ENCODE data around the gene APBA1. TPM values are rescaled to one million over a fixed set of nuclear protein-coding genes. Genes with fewer than 3 reads are reported as not detected.

APBA1 gene
- total RNA-seq (ENCODE audit: unreplicated experiment), result 13.0 TPM
- long read RNA-seq, result 0 reads

DNA sequence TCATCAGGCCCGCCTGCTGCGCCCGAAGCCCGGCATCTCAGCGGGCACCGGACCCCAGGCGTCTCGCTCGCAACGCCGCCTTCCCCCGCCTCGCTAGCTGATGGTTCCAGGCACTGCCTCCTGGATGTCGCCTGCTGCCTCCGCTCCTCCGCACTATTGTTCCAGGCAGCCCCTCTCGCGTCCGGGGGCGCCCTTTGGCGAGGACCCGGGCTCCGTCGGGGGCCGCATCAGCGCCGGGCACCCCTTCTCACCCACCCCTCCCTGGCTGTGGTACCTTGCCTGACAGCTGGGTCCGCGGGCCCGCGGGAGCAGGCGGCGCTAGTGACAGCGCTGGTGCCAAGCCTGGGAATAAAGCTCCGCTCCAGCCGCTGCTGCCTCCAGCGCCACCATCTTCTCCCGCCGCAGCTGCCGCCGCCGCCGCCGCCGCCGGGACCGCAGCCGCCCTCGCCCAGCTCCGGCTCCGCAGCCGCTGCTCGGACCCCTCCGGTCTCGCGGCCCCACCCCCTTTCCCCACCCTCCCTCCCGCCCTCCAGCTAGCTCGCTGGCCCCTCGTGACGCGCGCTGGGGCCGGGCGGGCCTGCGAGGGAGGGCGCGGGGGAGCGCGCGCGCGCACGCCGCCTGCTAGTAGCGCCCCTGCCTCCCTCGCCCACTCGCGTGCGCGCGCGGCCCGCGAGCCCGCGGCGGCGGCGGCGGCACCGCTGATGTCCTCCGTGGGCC, at the start of gene APBA1:
Gene APBA1, minus strand, starts transcription at position 493 of the 717 bp plus-strand sequence.
- H3K27me3 Mint-ChIP-seq (ENCODE audit: unreplicated experiment), result no peaks in the 10 kb centered on the region
- TF ChIP-seq, protein P1, sequence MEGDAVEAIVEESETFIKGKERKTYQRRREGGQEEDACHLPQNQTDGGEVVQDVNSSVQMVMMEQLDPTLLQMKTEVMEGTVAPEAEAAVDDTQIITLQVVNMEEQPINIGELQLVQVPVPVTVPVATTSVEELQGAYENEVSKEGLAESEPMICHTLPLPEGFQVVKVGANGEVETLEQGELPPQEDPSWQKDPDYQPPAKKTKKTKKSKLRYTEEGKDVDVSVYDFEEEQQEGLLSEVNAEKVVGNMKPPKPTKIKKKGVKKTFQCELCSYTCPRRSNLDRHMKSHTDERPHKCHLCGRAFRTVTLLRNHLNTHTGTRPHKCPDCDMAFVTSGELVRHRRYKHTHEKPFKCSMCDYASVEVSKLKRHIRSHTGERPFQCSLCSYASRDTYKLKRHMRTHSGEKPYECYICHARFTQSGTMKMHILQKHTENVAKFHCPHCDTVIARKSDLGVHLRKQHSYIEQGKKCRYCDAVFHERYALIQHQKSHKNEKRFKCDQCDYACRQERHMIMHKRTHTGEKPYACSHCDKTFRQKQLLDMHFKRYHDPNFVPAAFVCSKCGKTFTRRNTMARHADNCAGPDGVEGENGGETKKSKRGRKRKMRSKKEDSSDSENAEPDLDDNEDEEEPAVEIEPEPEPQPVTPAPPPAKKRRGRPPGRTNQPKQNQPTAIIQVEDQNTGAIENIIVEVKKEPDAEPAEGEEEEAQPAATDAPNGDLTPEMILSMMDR (IDR thresholded peaks at IDR 0.05; ENCODE audit: partially characterized antibody, unreplicated experiment), result no peak
- peak; percentile 74 for DNase-seq
- H3K27ac Mint-ChIP-seq (ENCODE audit: unreplicated experiment), result peak within 1 kb of the TSS; percentile 67
- no peaks in the 10 kb centered on the region for H3K36me3 Mint-ChIP-seq (ENCODE audit: unreplicated experiment)
- peaks cover 14% of the 10 kb centered on the region for H3K4me1 Mint-ChIP-seq (ENCODE audit: low read depth, unreplicated experiment)
- H3K4me3 Mint-ChIP-seq (ENCODE audit: unreplicated experiment), result peak within 1 kb of the TSS; percentile 88
- H3K9me3 Mint-ChIP-seq (ENCODE audit: unreplicated experiment), result peaks cover 5% of the 10 kb centered on the region

- no peaks in the 10 kb centered on the region for H3K4me1 Mint-ChIP-seq (ENCODE audit: low read depth, unreplicated experiment)
- no peak overlapping the region for H3K27ac Mint-ChIP-seq (ENCODE audit: unreplicated experiment)
- H3K4me3 Mint-ChIP-seq (ENCODE audit: unreplicated experiment), result no peak overlapping the region
- H3K9me3 Mint-ChIP-seq (ENCODE audit: unreplicated experiment), result no peaks in the 10 kb centered on the region
- peaks cover 11% of the 10 kb centered on the region for H3K36me3 Mint-ChIP-seq (ENCODE audit: unreplicated experiment)
- DNase-seq, result no peak
- no peaks in the 10 kb centered on the region for H3K27me3 Mint-ChIP-seq (ENCODE audit: unreplicated experiment)
- TF ChIP-seq, protein P1 (IDR thresholded peaks at IDR 0.05; ENCODE audit: partially characterized antibody, unreplicated experiment), result no peak
Measured at GRCh38 chr9:69719983-69720382, 47.8 kb upstream of the APBA1 start.

- Mint-ChIP-seq H3K9me3 (ENCODE audit: unreplicated experiment) (no peaks in the 10 kb centered on the region), H3K27ac (ENCODE audit: unreplicated experiment) (no peak overlapping the region), H3K36me3 (ENCODE audit: unreplicated experiment) (peaks cover 11% of the 10 kb centered on the region), H3K27me3 (ENCODE audit: unreplicated experiment) (no peaks in the 10 kb centered on the region), H3K4me1 (ENCODE audit: low read depth, unreplicated experiment) (no peaks in the 10 kb centered on the region), H3K4me3 (ENCODE audit: unreplicated experiment) (no peak overlapping the region)
- DNase-seq, result no peak
- TF ChIP-seq, protein P1 (IDR thresholded peaks at IDR 0.05; ENCODE audit: partially characterized antibody, unreplicated experiment), result no peak
Measured at GRCh38 chr9:69719367-69719766, 47.2 kb upstream of the APBA1 start.

- TF ChIP-seq, protein P1 (IDR thresholded peaks at IDR 0.05; ENCODE audit: partially characterized antibody, unreplicated experiment), result no peak
- no peaks in the 10 kb centered on the region for H3K4me1 Mint-ChIP-seq (ENCODE audit: low read depth, unreplicated experiment)
- H3K27ac Mint-ChIP-seq (ENCODE audit: unreplicated experiment), result no peak overlapping the region
- H3K9me3 Mint-ChIP-seq (ENCODE audit: unreplicated experiment), result no peaks in the 10 kb centered on the region
- peaks cover 11% of the 10 kb centered on the region for H3K36me3 Mint-ChIP-seq (ENCODE audit: unreplicated experiment)
- no peaks in the 10 kb centered on the region for H3K27me3 Mint-ChIP-seq (ENCODE audit: unreplicated experiment)
- no peak for DNase-seq
- no peak overlapping the region for H3K4me3 Mint-ChIP-seq (ENCODE audit: unreplicated experiment)
Measured at GRCh38 chr9:69718218-69718617, 46.0 kb upstream of the APBA1 start.

DNA sequence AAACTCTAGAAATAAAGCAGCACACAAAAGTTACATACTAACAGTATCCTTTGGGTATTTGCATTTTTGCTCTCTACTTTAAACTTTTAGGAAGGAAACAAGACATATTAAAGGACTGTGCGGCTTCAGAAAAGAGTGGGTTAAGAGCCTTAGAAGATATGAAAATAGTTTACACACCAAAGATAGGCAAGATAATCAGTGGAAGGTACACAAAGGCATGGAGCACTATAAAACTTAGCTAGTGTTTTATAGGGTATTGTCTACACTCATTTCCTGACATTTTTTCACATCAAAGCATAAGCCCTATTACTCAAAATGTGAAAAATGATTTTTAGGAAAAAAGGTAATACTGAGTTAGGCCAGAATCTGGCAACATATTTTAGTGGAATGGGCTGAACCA, 43.7 kb upstream of the APBA1 start:
- Mint-ChIP-seq H3K4me1 (ENCODE audit: low read depth, unreplicated experiment) (no peaks in the 10 kb centered on the region), H3K9me3 (ENCODE audit: unreplicated experiment) (no peaks in the 10 kb centered on the region), H3K27ac (ENCODE audit: unreplicated experiment) (no peak overlapping the region), H3K27me3 (ENCODE audit: unreplicated experiment) (no peaks in the 10 kb centered on the region), H3K36me3 (ENCODE audit: unreplicated experiment) (peaks cover 4% of the 10 kb centered on the region), H3K4me3 (ENCODE audit: unreplicated experiment) (no peak overlapping the region)
- TF ChIP-seq, protein P1 (IDR thresholded peaks at IDR 0.05; ENCODE audit: partially characterized antibody, unreplicated experiment), result no peak
- no peak for DNase-seq
